Upper lobe of right lung (tissue), 1 donor: ENCODE results near the gene PTGES2. TPM values are rescaled to one million over a fixed set of nuclear protein-coding genes. Genes with fewer than 3 reads are reported as not detected.

Experiments used
- ATAC-seq: fragments of 200-7000 bp; cut with Tn5 transposase; one replicate; pipeline ENCODE4 v1.9.1; 2020; ENCODE audit warnings: mild to moderate bottlenecking, moderate library complexity
- DNase-seq: peaks from one replicate; pipeline ENCODE4 v3.0.0-alpha.2; 2020
- H3K27ac ChIP-seq: fragments of 200-600 bp; one replicate; pipeline ENCODE4 v1.8.0; 2022
- H3K27me3 ChIP-seq: fragments of 200-600 bp; one replicate; pipeline ENCODE4 v1.8.0; 2022; ENCODE audit warnings: mild to moderate bottlenecking
- H3K36me3 ChIP-seq: fragments of 200-600 bp; one replicate; pipeline ENCODE4 v1.8.0; 2022
- H3K4me1 ChIP-seq: fragments of 200-600 bp; one replicate; pipeline ENCODE4 v1.8.0; 2022
- H3K4me3 ChIP-seq: fragments of 200-600 bp; one replicate; pipeline ENCODE4 v1.8.0; 2022; ENCODE audit warnings: mild to moderate bottlenecking
- H3K9me3 ChIP-seq: fragments of 200-600 bp; one replicate; pipeline ENCODE4 v1.8.0; 2022
- intact Hi-C: fragments of 100-400 bp; cut with DNase I; formaldehyde crosslinking; loops from one replicate; pipeline ENCODE4 v1.11.0; 2022
- long read RNA-seq: library from polyadenylated mRNA; unstranded; transcript quantifications from one replicate; pipeline ENCODE4 v2.0.0, GENCODE V29; 2021
- total RNA-seq: library from RNA; stranded (reverse); fragmentation: NEBNext Ultra II Directional; extraction: Animal tissue kit (Norgen Biotek cat#: 25700); gene quantifications from one replicate; pipeline ENCODE4 v1.2.1, GENCODE V29; 2021
- TF ChIP-seq, protein P1 (sequence below): fragments of 200-600 bp; IDR thresholded peaks from one replicate; pipeline ENCODE4 v1.8.0; 2022; ENCODE audit warnings: antibody characterized with exemption
- donor health status: DM: no; HTN: yes; CAD: no; lungs with severe emphysema.

Gene PTGES2
- total RNA-seq = 35.1 TPM
- long read RNA-seq, transcript PTGES2-202 (7 exons, 2,331 nt) = major isoform, 93 of 127 reads
- long read RNA-seq, partial matches to known transcripts = 4 of 127 reads
- long read RNA-seq, other reads (novel, unspliced or antisense) = 28 of 127 reads

DNA sequence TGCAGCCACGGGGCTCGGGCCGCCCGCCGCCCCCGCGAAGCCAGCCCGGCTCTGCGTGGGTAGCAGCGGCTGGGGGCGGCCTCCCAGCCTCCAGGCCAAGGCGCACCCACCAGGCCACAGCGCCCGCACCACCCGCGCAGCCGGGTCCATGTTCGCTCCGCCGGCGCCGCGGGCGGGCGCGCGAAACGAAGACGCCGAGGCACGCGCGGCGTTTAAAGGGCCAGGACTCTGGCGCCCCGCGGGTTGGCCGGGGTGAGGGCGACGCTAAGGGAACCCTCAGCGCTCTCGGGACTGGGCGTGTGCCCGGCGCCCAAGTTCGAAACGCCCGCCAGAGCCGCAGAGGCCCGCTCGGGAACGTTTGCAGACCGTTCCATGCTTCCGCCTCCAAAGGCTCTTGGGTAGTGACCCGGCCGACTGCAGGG lies at the start of gene PTGES2:
PTGES2 (minus strand) TSS at position 162 of the 422 bp plus-strand sequence; CDS start at position 150, 12 bp downstream.
- H3K27me3 ChIP-seq = no peaks in the 10 kb centered on the region
- TF ChIP-seq, protein P1, sequence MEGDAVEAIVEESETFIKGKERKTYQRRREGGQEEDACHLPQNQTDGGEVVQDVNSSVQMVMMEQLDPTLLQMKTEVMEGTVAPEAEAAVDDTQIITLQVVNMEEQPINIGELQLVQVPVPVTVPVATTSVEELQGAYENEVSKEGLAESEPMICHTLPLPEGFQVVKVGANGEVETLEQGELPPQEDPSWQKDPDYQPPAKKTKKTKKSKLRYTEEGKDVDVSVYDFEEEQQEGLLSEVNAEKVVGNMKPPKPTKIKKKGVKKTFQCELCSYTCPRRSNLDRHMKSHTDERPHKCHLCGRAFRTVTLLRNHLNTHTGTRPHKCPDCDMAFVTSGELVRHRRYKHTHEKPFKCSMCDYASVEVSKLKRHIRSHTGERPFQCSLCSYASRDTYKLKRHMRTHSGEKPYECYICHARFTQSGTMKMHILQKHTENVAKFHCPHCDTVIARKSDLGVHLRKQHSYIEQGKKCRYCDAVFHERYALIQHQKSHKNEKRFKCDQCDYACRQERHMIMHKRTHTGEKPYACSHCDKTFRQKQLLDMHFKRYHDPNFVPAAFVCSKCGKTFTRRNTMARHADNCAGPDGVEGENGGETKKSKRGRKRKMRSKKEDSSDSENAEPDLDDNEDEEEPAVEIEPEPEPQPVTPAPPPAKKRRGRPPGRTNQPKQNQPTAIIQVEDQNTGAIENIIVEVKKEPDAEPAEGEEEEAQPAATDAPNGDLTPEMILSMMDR = no peak
- H3K36me3 ChIP-seq = peaks cover 15% of the 10 kb centered on the region
- H3K4me1 ChIP-seq = peaks cover 23% of the 10 kb centered on the region
- DNase-seq (peak; percentile 92), ATAC-seq (peak; percentile 87)
- H3K27ac ChIP-seq = peak within 1 kb of the TSS; percentile 98
- intact Hi-C loops = no loop called here
- H3K4me3 ChIP-seq = peak within 1 kb of the TSS; percentile 88
- no peaks in the 10 kb centered on the region for H3K9me3 ChIP-seq

DNA sequence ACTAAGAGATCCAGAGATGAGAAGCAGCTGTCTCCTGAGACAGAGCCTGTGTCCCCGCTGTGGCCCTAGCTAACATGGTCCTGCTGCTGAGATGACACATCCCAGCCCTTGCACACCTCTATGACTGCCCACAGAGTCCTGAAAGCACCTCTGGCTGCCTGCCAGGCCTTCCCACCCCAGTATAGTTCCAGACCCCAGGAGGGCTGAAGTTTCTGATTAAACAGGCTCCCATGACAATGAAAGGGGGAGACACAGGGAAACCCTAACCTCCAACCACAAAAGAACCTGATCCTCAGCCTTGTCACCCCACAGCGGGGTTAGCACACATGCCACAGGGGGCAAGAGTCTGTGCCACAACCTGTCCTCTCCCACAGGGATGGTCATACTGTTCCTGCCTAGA lies 48.2 kb upstream of the PTGES2 start:
- ATAC-seq = no peak
- DNase-seq = no peak
- no peak overlapping the region for H3K27ac ChIP-seq
- intact Hi-C loops = no loop called here
- peaks cover 81% of the 10 kb centered on the region for H3K36me3 ChIP-seq
- H3K27me3 ChIP-seq = no peaks in the 10 kb centered on the region
- no peaks in the 10 kb centered on the region for H3K9me3 ChIP-seq
- no peak overlapping the region for H3K4me3 ChIP-seq
- TF ChIP-seq, protein P1 = no peak
- no peaks in the 10 kb centered on the region for H3K4me1 ChIP-seq

GRCh38 chr9:128175102-128175563 lies 47.6 kb upstream of the PTGES2 start:
- Histone ChIP-seq H3K4me1 (no peaks in the 10 kb centered on the region), H3K36me3 (peaks cover 79% of the 10 kb centered on the region), H3K9me3 (no peaks in the 10 kb centered on the region), H3K4me3 (no peak overlapping the region), H3K27me3 (no peaks in the 10 kb centered on the region), H3K27ac (no peak overlapping the region)
- intact Hi-C loops = no loop called here
- ATAC-seq (no peak), DNase-seq (no peak)
- TF ChIP-seq, protein P1 = no peak

DNA sequence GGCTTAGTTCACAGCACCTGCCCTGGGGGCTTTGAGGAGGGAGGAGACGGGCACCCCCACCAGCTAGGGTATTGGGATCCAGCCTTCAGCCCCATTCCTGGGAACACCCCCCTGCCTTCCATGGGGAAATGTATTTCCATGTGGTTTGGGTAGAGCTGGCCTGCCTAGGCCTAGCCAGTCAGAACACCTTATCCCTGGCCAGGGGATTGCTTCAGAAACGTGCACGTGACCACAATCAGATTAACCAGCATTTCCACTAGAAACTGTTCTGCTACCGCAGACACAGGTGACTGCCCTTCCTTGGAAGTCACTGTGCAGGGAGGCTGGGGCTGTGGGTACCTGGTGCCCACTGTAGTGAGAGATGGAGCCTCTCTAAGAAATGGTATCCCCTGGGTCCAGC lies 46.5 kb upstream of the PTGES2 start:
- Histone ChIP-seq H3K27me3 (no peaks in the 10 kb centered on the region), H3K36me3 (peaks cover 79% of the 10 kb centered on the region), H3K4me3 (no peak overlapping the region), H3K9me3 (no peaks in the 10 kb centered on the region), H3K27ac (no peak overlapping the region), H3K4me1 (no peaks in the 10 kb centered on the region)
- DNase-seq = no peak
- no peak for ATAC-seq
- TF ChIP-seq, protein P1 = no peak
- intact Hi-C loops = no loop called here

DNA sequence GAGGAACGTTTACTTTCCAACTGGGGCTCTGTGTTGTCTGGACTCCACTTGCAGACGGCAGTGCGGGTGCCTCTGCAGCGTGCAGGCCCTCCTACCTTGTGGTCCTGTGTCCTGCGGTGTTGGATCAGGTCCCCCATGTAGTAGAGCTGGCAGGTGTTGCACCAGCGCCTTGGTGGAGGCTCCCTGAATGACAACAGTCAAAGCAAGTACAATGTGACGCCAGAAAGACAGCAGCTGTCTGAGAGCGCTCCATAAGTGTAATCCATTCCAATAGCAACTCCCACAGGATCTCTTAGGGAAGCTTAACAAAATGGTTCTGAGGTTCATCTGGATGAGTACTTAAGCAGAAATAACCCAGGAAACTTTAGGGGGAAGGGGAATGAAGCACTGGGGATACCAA lies 42.4 kb upstream of the PTGES2 start:
- H3K27me3 ChIP-seq = no peaks in the 10 kb centered on the region
- no peak overlapping the region for H3K27ac ChIP-seq
- intact Hi-C loops = no loop called here
- TF ChIP-seq, protein P1 = no peak
- DNase-seq (no peak), ATAC-seq (no peak)
- no peaks in the 10 kb centered on the region for H3K4me1 ChIP-seq
- H3K9me3 ChIP-seq = no peaks in the 10 kb centered on the region
- peaks cover 79% of the 10 kb centered on the region for H3K36me3 ChIP-seq
- no peak overlapping the region for H3K4me3 ChIP-seq

DNA sequence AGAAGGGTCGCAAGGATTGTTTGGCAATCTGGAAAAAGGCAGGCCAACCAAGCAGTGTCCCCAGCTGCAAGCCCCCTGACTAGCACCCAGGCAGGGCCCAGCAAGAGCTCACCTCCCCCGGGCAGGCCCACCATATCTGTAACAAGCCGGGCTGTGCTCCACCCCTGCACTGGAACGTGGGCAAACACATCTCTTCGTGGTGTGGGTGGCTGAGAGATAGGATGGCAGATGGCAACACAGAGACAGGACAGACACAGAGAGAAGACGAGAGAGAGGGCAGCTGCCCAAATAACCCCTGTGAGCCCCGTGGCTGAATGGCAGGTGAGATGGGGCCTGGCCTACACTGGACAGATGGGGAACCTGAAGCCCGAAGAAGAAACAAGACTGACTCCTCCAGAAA lies 42.0 kb upstream of the PTGES2 start:
- intact Hi-C loops = no loop called here
- ATAC-seq (no peak), DNase-seq (no peak)
- Histone ChIP-seq H3K27me3 (no peaks in the 10 kb centered on the region), H3K9me3 (no peaks in the 10 kb centered on the region), H3K4me3 (no peak overlapping the region), H3K36me3 (peaks cover 78% of the 10 kb centered on the region), H3K27ac (no peak overlapping the region), H3K4me1 (no peaks in the 10 kb centered on the region)
- TF ChIP-seq, protein P1 = no peak
